G401 (cell line): ENCODE results near the gene IL1RAPL1. TPM values are rescaled to one million over a fixed set of nuclear protein-coding genes. Genes with fewer than 3 reads are reported as not detected.

Experiments
- DNase-seq: peaks from one replicate; pipeline ENCODE4 v3.0.0-alpha.2; 2015; ENCODE audit warnings: low spot score
- in situ Hi-C: cut with HindIII; loops from 2 replicates; pipeline ENCODE4 v1.10.0; 2016; ENCODE audit warnings: low sequenced_read_pairs, mixed read lengths
- total RNA-seq: library from RNA; depleted of rRNA; stranded (reverse); fragments of >200 nt; shearing (Covaris generic); gene quantifications from 2 replicates; pipeline ENCODE4 v1.2.3, GENCODE V29; 2014

The IL1RAPL1 gene
- total RNA-seq, 1 experiment from 2014 or later, result not detected

DNA sequence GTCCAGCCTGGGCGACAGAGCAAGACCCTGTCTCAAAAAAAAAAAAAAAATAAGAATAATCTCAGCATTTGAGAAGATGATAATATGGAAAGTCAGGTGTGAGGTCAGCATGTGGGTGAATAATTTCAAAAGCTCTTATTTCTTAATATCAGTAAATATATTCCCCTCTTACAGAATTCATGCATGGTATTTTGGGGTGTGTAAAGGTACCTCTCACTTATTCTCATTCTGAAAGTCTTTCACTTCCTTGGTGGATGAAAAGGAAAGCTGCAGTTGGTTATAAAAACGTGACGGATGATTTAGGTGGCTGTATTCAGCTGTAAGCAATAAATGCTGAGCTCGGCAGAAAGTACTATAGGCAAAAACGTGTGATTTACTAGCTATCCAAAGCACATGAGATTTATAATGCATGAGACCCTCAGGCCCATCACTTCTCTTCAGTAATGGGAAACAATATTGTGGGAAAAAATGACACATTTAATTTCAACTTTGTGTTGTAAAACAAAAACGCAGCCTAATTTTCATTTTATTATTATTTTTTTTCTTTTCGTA lies 1275.0 kb downstream of the IL1RAPL1 start:
- in situ Hi-C loops, result no loop called here
- DNase-seq, result no peak

DNA sequence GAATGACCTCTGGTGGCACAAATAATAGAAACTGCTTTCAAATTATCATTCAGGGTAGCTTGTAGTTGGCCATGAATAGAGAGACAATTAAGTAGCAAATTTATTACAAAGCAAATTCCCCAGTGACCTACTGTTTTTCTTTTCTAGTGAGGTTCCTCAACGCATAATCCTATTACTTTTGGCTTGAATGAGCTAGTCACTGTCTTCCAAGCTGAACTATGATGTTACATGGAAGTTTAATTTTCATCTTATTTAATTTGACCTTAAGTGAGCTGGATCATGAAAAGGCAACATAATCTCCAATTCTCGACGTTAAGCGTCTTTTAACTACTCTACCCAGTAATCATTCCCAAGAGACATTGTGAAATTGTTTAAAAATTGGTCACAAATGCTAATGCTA lies 1280.7 kb downstream of the IL1RAPL1 start:
- no peak for DNase-seq
- in situ Hi-C loops, result no loop called here

DNA sequence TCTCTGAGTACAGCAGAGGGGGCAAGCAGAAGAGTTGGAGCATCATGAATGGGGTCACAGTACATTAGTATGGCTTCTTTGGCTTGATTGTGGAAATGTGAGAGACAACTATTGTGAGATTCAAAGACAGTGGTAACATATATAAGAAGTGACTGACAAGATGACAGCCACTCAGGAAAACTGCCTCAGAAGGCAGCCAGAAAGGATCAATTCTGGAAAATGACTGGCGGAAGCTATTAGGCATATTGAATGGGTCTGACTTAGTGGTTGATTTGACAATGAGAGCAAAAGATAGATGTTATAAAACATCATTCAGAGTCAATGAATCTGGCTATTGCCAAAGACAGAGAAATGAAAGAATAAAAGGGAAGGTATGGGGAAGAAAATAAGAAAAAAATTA lies 1282.6 kb downstream of the IL1RAPL1 start:
- no peak for DNase-seq
- in situ Hi-C loops, result no loop called here

DNA sequence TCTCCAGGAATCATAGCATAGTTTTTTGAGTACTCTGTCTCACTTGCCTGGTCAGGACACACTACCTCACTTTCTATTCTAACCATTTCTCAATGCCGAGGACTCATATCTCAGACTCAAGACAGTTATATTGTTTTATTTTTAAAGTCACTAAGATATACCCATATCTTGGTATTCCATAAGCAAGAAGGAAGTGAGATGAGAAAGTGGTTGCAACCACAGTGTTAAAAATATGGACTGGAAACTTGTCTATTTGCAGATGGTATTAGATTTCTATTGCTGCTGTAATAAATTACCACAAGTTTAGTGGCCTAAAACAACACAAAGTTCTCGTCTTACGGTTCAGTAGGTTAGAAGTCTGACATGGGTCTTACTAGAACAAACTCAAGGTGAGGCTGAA lies 1283.4 kb downstream of the IL1RAPL1 start:
- DNase-seq, result no peak
- in situ Hi-C loops, result no loop called here

DNA sequence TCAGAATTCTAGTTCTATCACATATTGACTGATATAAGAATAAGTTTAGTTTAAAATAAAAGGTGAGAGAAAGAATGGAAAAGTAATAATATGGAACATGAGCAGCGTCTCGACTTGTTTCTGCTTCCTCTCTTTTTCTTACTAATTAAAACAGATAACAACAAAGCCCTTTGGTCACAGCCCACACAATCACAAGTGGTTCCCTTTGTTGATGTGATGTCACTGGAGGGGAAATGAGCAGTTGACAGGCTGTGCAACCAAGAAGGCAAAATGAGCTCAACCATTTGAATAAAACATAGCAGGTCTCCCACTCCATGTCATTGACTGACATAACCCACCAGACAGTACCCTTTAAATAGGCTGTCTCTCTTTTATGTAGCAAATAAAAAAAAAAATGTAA lies 1285.6 kb downstream of the IL1RAPL1 start:
- no peak for DNase-seq
- in situ Hi-C loops, result no loop called here

DNA sequence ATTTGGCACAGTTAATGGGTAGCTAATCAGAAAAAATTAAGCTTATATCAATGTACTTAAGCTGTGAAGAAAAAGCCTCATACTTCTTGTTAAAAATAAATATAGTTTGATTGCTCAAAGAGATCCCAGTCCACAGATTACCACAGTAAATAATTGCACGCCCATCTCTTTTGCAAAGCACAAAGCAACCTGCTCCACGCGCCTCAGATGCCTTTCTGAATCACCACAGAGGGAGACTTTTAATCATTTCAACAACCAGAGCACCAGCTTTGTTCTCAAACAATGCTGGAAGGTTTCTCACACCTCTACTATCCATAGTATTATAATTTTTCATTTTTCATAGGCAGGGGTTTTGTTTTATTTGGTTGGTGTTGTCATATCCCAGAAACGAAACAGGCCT lies 1289.5 kb downstream of the IL1RAPL1 start:
- DNase-seq, result no peak
- in situ Hi-C loops, result no loop called here

DNA sequence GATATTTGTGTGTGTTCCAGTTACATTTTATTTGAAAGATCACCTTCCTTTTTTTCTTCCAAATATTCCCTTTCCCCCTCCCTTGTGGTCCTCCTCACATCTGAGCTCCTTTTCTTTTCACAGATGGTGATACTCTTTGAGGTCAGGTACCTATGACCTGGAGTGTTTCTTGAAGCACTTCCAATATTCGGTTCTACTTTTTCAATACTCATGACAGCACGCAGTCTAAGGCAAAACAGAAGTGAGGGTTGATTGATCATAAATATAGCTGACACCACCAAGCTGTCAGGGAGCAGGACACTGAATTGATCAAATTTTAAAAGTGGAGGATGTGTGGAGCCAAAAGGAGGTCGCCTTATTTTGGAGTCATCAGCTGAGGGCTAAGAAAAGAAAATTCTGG lies 1293.7 kb downstream of the IL1RAPL1 start:
- no peak for DNase-seq
- in situ Hi-C loops, result no loop called here

DNA sequence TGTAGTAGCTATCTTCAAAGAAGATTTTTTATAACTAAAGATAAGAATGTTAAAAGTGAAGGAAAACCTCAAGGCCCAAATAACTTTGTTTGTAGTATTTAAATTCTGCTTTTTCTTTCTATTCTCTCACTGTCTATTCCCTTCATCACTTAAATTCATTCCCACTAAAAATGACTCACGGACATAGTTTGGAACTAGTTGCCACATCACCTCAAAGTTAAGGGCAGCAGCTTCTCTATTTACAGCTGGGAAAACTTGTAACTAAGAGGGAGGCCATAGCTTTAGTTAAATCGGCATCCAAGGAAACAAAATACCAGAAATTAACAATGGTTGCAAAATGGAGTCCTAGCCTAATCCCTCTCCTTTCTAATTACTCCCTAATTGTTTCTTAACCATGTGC lies 1302.8 kb downstream of the IL1RAPL1 start:
- in situ Hi-C loops, result no loop called here

DNA sequence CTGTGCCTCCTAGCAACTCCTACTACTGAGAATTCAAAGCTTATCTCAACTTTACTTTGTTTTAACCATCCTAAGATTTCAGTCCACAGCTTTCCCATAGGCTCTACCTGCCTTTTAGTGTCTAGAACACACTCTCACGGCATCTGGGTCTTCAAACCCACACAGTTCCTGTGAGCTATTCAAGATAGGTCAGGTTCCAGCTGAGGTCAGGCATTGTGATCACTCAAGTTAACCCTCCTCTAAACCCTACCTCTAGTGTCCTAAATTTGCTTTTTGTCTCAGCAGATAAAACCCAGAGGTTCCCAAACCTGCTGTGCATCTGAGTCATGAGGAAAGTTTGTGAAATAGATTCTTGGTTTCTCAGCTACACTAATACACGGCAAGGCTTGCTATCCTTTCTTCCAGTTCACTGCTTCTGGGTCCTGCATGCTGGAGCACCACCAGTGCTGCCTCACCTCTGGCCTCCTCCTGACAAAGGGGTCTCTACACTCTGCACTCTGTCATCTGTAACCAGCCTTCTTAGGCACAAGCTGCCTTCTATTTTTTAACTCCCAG lies 1303.5 kb downstream of the IL1RAPL1 start:
- no peak for DNase-seq
- in situ Hi-C loops, result no loop called here

More for the DNA sequence above, 1302.8 kb downstream of the IL1RAPL1 start:
- no peak for DNase-seq

DNA sequence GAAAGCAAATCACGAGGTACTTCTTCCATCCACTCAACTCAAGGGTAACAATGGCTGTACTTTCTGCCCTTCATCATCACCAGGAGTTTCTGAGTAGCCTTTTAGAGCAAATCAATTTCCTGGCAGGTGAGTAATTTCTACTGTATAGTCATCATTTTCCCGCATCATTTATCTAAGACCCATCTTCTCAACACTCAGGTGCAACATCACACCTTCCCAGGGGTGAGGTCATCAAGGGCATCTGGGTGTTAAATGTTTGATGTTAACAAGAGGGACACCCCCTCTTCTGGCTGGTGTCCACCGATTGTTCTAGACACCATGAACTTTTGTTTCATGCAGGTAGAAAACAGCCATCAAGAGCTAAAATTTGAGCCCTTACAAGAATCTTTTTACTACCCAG lies 1314.8 kb downstream of the IL1RAPL1 start:
- DNase-seq, result no peak
- in situ Hi-C loops, result no loop called here

DNA sequence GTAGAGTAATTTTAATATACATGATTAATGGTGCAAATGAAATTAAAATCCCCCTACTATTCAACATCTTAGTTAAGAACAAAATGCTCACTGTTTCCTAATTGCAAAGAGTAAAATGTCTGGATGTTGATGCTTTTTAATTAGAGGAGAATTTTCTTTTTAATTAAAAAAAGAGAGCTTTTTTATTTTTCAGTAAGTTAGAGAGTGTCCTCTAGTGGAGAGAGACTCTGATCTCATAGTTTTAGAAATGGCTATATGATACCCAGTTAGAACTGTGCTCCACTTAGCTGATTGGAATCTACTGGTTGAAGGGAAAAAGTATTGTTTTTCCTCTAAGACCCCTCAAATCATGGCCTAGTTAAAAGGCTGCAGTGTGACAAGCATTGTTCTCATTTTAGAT lies 1316.1 kb downstream of the IL1RAPL1 start:
- no peak for DNase-seq
- in situ Hi-C loops, result no loop called here

DNA sequence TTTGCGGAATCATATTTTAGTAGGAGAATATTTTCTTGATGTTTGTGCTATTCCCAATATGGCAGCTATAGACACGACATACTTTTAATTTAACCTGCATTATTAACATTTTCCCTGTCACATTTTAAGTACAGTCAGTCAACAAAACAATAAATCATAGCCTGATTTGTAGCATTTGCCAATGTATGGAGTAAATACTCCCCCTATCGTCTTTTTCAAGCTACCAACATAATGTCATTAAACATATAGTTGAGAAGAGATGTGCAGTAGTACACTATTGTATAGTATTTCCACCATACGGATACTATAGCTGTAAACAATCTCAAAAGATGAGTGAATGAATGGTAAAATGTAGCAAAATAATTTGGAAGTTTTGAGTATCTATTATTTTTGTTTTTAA lies 1324.4 kb downstream of the IL1RAPL1 start:
- in situ Hi-C loops, result no loop called here
- no peak for DNase-seq

DNA sequence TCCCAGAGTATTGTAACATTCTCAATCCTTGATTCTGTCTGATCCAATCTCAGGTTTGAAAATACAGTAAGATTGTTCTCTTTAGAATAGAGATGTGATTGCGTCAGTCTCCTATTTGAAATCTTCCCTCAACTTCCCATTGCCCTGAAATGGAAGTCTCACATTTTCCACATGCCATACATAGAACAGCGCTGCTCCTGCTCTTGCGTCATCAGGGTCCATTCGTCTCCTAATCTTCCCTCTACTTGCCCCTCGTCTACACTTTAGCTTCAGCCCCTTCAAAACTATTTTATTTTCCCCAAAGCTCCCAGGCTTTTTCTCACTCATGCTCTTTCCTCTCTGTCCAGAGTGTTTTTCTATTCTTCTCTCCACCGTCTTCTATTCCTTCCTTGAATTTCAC lies 1326.4 kb downstream of the IL1RAPL1 start:
- in situ Hi-C loops, result no loop called here
- no peak for DNase-seq

DNA sequence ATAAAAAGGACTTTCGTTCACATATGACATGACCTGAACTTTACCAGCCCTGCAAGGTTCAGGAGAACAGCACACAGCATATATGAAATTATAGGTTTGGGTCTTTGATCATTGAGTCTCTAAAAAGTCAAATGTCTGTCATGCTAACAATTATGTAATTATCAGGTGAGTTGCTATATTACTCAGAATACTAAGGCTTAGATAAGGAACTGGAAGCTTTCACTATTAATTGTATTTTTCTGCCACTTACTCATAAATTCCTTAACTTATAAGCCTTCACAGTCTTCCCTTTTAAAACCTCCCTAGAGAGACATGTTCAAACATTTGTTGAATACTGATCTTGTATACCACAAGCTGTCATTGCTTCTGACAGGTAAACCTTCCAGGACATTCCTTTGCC lies 1335.4 kb downstream of the IL1RAPL1 start:
- in situ Hi-C loops, result no loop called here
- DNase-seq, result no peak

DNA sequence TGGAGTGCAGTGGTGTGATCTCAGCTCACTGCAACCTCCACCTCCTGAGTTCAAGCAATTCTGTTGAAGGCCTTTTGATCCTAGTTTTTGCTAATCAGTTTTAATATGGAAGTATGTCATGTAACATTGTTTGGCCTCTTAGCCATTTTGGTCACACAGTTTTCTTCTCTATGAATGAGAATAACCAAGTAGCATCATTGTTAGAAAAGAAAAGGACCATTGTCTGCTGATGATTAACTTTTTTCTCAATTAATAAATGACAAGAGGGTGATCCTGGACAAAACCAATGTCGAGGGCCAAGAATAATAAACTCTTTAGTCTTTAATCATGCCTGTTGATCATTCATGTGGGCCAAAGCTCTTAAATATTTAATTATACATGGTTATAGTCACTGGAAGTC lies 1338.8 kb downstream of the IL1RAPL1 start:
- in situ Hi-C loops, result no loop called here
- no peak for DNase-seq

DNA sequence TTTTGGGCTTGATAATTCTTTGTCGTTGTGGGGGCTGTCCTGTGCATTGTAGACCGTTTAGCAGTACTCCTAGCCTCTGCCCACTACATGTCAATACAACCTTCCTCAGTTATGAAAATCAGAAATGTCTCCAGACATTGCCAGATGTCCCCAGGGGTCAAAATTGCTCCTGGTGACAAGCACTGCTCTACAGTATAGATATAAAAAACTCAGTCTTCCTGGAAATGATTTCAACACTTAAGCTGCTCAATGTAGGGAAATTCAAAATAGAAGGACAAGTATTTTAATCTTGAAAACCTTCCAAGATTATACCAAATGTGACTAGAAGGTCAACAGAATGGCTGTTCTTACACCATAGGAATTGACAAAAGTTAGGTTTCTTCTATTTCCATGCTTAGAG lies 1339.4 kb downstream of the IL1RAPL1 start:
- no peak for DNase-seq
- in situ Hi-C loops, result no loop called here

DNA sequence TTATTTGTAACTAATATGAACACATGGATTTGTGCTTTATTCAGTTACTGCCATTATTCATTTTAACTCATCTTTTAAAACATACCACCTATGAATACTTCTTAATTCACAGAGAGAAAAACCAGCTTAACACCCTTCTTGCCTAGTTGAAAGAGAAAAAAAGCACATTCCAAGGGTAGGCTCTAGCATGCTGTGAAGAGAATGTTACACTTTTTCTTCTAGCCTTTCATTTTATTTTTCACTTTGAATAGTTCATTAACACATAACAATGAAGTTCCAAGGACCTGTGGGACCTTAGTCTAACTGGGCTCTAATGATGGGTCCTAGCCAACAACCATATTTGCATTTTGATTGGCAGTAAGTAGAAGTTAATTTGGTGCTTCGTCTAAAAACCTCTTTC lies 1348.2 kb downstream of the IL1RAPL1 start:
- no peak for DNase-seq
- in situ Hi-C loops, result no loop called here

DNA sequence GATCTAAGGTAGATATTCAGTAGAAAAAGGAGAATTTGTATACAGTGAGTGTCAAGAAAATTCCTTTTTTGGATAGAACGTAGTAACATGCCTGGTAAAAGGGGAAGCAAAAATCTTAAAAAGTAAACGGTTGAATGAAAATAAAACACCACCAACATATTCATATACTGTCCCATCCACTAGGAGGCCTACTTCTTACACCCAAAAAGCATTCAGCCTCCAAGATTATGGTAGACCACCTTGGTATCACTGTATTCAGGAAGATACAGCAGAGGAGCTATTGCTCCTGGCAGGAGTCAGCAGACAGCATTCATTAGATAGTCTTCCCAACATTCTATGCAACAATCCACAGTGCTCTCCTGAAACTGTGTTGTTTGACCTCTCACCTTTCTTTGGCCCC lies 1353.5 kb downstream of the IL1RAPL1 start:
- in situ Hi-C loops, result no loop called here
- DNase-seq, result no peak

DNA sequence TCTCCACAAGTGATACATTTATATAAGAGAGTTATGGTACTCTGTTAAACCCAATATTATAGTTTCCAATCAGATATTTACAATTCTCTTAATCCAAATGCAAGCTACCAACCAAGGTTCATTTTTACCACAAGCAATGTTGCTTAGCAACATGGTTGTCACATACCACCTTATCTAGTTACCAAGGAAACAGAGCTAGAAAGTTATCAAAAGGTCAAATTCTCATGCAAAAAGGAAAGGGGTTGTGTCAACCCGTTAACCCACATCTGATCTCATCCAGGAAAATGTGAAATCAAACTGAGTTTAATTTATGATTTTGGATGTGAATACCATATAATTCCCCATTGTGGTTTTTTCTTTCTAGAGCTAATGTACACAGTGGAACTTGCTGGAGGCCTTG lies 1354.0 kb downstream of the IL1RAPL1 start:
- DNase-seq, result no peak
- in situ Hi-C loops, result no loop called here

DNA sequence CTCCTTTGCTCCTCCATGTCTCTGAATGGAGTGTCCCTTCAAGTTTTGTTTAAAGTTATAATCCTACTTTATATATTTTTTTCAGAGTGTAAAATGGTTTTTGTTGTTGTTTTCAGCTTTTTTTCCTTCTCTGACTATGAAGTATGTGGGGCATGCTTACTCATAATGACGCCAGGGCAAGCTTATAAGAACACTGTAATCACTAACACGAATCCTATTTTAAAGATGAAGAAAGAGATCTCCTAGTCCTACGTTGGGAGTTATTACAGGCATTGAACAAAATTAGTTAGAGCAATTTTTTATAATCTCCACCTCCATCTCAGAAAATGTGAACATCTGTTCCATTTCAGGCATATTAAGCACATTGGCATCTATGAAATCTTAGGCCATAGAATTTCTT lies 1360.0 kb downstream of the IL1RAPL1 start:
- no peak for DNase-seq
- in situ Hi-C loops, result no loop called here

DNA sequence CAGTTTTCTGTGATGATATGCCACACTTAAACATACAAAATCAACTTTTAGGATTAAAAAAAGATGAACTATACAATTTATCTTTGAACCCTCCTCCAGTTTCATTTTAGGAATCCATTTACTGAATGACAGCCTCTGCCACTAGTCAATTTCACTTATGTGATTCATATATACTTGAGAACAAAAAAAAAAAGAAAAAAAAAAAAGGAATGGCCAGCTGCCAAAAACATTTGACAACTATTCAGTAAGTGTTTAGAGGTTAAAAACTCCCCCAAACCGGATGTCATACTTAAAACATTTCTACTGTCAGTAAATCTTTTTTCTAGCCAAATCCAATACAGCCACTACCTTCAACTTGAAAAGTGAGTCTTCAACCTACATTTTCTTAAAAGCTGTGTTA lies 1361.4 kb downstream of the IL1RAPL1 start:
- no peak for DNase-seq
- in situ Hi-C loops, result no loop called here

DNA sequence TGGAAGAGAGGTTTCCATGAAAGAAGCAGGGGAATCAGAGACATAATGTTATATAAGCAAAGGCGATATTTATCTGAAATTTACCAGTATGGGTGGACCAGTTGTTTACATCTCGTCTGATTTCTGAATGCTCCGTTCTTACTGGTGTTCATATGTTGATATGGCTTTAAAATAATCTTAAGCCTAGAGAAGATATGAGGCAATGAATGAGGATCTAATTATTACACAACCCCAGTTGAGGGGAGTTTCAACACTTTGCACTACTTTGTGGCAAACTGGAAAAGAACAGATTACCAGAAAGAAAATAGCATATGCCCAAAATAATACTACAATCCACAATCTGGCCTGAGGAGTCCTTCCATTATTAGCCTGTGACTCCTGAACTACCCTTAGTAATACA lies 1364.8 kb downstream of the IL1RAPL1 start:
- no peak for DNase-seq
- in situ Hi-C loops, result no loop called here
